Measurements from ENCODE around the gene MRPL42.
"Not testable (repeated sequence)": the region's sequence is repeated elsewhere in the genome, so short reads cannot be mapped to it uniquely, and the experiment has no call there.

The MRPL42 gene

DNA sequence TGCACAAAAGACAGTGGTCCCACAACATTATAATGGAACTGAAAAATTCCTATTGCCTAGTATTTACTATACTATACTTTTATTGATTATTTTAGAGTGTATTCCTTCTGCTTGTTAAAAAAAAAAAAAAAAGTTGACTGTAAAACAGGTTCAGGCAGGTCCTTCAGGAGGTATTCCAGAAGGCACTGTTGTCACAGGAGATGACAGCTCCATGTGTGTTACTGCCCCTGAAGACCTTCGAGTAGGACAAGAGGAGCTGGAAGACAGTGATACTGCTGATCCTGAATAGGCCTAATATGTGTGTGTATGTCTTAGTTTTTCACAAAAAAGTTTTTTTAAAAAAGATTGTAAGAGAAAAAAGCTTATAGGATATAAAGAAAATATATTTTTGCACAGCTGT is 37.9 kb upstream of the MRPL42 start:
- H3K27me3 ChIP-seq (ENCODE audit: control insufficient read depth, low read length) = no peaks in the 10 kb centered on the region
- H3K4me3 ChIP-seq (ENCODE audit: low read length) = no peak overlapping the region
- H3F3A ChIP-seq (ENCODE audit: control insufficient read depth, insufficient read depth) = peaks cover 18% of the 10 kb centered on the region
- peaks cover 94% of the 10 kb centered on the region for H3K4me1 ChIP-seq (ENCODE audit: control insufficient read depth, low read length)
- H3K9me2 ChIP-seq (replicated peaks; ENCODE audit: control insufficient read depth, low read length) = no peaks in the 10 kb centered on the region
- peak overlapping the region; percentile 76; the same call in 1 of the 2 replicates for H3K4me2 ChIP-seq (ENCODE audit: low read length)
- no peak overlapping the region for H3K27ac ChIP-seq (ENCODE audit: low read depth, low read length)
- peaks cover 23% of the 10 kb centered on the region for H3K36me3 ChIP-seq (ENCODE audit: control insufficient read depth, low read length)
- H3K9me3 ChIP-seq (ENCODE audit: control insufficient read depth, insufficient read depth, low read length) = no peaks in the 10 kb centered on the region
- peaks cover 57% of the 10 kb centered on the region for H4K20me1 ChIP-seq (ENCODE audit: control insufficient read depth, insufficient read depth, low read depth, low read length)
- TF ChIP-seq CTCF (IDR thresholded peaks at IDR 0.05; ENCODE audit: low read depth, low read length, poor library complexity, severe bottlenecking) = no peak
- H3K79me2 ChIP-seq (ENCODE audit: control insufficient read depth, low read length) = peaks cover 100% of the 10 kb centered on the region

DNA sequence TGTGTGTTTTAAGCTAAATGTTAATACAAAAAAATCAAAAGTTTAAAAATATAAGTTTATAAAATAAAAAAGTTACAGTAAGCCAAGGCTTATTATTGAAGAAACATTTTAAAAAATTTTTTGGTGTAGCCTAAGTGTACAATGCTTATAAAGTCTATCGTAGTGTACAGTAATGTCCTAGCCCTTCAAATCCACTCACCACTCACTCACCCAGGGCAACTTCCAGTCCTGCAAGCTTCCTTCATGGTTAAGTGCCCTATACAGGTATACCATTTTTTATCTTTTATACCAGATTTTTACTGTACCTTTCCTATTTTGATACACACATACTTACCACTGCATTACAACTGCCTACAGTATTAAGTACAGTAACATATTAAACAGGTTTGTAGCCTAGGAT is 37.5 kb upstream of the MRPL42 start:
- Histone ChIP-seq H3K9me2 (replicated peaks; ENCODE audit: control insufficient read depth, low read length) (no peaks in the 10 kb centered on the region), H3K4me2 (ENCODE audit: low read length) (peak overlapping the region; percentile 40), H4K20me1 (ENCODE audit: control insufficient read depth, insufficient read depth, low read depth, low read length) (peaks cover 53% of the 10 kb centered on the region), H3K4me1 (ENCODE audit: control insufficient read depth, low read length) (peaks cover 94% of the 10 kb centered on the region), H3K36me3 (ENCODE audit: control insufficient read depth, low read length) (peaks cover 21% of the 10 kb centered on the region), H3F3A (ENCODE audit: control insufficient read depth, insufficient read depth) (peaks cover 18% of the 10 kb centered on the region), H3K9me3 (ENCODE audit: control insufficient read depth, insufficient read depth, low read length) (no peaks in the 10 kb centered on the region), H3K79me2 (ENCODE audit: control insufficient read depth, low read length) (peaks cover 100% of the 10 kb centered on the region), H3K27me3 (ENCODE audit: control insufficient read depth, low read length) (no peaks in the 10 kb centered on the region), H3K4me3 (ENCODE audit: low read length) (no peak overlapping the region), H3K27ac (ENCODE audit: low read depth, low read length) (no peak overlapping the region)
- TF ChIP-seq EZH2phosphoT487 (IDR thresholded peaks at IDR 0.05; ENCODE audit: borderline replicate concordance, low read length) (no peak), CTCF (IDR thresholded peaks at IDR 0.05; ENCODE audit: low read depth, low read length, poor library complexity, severe bottlenecking) (no peak)

DNA sequence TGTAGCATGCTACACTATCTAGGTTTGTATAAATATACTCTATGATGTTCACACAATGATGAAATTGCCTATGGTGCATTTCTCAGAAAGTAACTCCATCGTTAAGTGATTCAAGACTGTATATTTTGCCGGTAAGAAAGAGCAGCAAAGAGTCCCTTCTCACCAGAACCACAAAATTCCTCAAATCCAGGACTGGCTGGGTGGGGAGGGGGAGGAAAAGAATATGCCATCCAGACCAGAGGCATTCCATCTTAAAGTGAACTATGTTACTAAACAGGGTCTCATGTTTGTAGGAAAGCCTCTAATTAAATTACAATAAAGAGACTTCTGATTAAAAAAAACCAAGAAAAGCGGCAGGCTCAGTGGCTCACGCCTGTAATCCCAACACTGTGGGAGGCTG is 37.0 kb upstream of the MRPL42 start:
- TF ChIP-seq CTCF (IDR thresholded peaks at IDR 0.05; ENCODE audit: low read depth, low read length, poor library complexity, severe bottlenecking) (no peak), EZH2phosphoT487 (IDR thresholded peaks at IDR 0.05; ENCODE audit: borderline replicate concordance, low read length) (no peak)
- peaks cover 18% of the 10 kb centered on the region for H3K36me3 ChIP-seq (ENCODE audit: control insufficient read depth, low read length)
- H3K4me1 ChIP-seq (ENCODE audit: control insufficient read depth, low read length) = peaks cover 94% of the 10 kb centered on the region
- H3K4me2 ChIP-seq (ENCODE audit: low read length) = peak overlapping the region; percentile 40
- H4K20me1 ChIP-seq (ENCODE audit: control insufficient read depth, insufficient read depth, low read depth, low read length) = peaks cover 48% of the 10 kb centered on the region
- no peaks in the 10 kb centered on the region for H3K9me3 ChIP-seq (ENCODE audit: control insufficient read depth, insufficient read depth, low read length)
- H3K4me3 ChIP-seq (ENCODE audit: low read length) = no peak overlapping the region
- H3K27ac ChIP-seq (ENCODE audit: low read depth, low read length) = no peak overlapping the region
- H3K9me2 ChIP-seq (replicated peaks; ENCODE audit: control insufficient read depth, low read length) = no peaks in the 10 kb centered on the region
- H3F3A ChIP-seq (ENCODE audit: control insufficient read depth, insufficient read depth) = peaks cover 18% of the 10 kb centered on the region
- H3K79me2 ChIP-seq (ENCODE audit: control insufficient read depth, low read length) = peaks cover 100% of the 10 kb centered on the region
- no peaks in the 10 kb centered on the region for H3K27me3 ChIP-seq (ENCODE audit: control insufficient read depth, low read length)

DNA sequence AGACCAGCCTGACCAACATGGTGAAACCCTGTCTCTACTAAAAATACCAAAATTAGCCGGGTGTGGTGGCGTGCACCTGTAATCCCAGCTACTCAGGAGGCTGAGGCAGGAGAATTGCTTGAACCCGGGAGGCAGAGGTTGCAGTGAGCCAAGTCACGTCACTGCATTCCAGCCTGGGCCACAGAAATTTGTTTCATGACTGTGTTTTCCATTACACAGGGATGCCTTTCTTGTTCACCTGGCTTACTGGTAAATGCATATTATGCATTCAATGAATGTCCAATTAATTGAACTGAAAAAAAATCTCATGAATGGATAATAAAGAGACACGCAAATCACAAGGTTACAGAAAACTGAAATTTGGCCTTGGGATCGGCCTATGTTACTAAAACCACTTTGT is 35.3 kb upstream of the MRPL42 start:
- not testable (repeated sequence) for H3K27ac ChIP-seq (ENCODE audit: low read depth, low read length); H3K27me3 ChIP-seq (ENCODE audit: control insufficient read depth, low read length); H3K4me3 ChIP-seq (ENCODE audit: low read length); H3K9me2 ChIP-seq (replicated peaks; ENCODE audit: control insufficient read depth, low read length); H3K9me3 ChIP-seq (ENCODE audit: control insufficient read depth, insufficient read depth, low read length)
- peaks cover 26% of the 10 kb centered on the region for H3K36me3 ChIP-seq (ENCODE audit: control insufficient read depth, low read length)
- H3K4me1 ChIP-seq (ENCODE audit: control insufficient read depth, low read length) = peaks cover 94% of the 10 kb centered on the region
- peaks cover 17% of the 10 kb centered on the region for H3F3A ChIP-seq (ENCODE audit: control insufficient read depth, insufficient read depth)
- H4K20me1 ChIP-seq (ENCODE audit: control insufficient read depth, insufficient read depth, low read depth, low read length) = peaks cover 47% of the 10 kb centered on the region
- peaks cover 100% of the 10 kb centered on the region for H3K79me2 ChIP-seq (ENCODE audit: control insufficient read depth, low read length)
- peak overlapping the region; percentile 19; the same call in 1 of the 2 replicates for H3K4me2 ChIP-seq (ENCODE audit: low read length)
